AG04449 (cell line): Measurements from ENCODE around the gene LGR4.

Experiments
- CTCF ChIA-PET: fragments of 350-600 bp; formaldehyde crosslinking; extraction: SDS; loops from one replicate; lab custom pipeline; 2021; ENCODE audit warnings: antibody characterized with exemption; lab: Yijun Ruan, JAX
- POLR2A ChIA-PET: fragments of 400-600, 350-600 bp; formaldehyde crosslinking; extraction: SDS; loops from one replicate; lab custom pipeline; 2020; ENCODE audit warnings: antibody characterized with exemption, inconsistent platforms; lab: Yijun Ruan, JAX
- DNase-seq: peaks from one replicate; pipeline ENCODE4 v3.0.0-alpha.2; 2010; ENCODE audit warnings: low read depth, low spot score
- H3K4me3 ChIP-seq: 2 replicates; pipeline ENCODE4 v1.5.1; 2011; ENCODE audit warnings: low read depth, mild to moderate bottlenecking, control low read depth, low read length
- TF ChIP-seq, protein P1 (sequence below): IDR thresholded peaks from one replicate; pipeline ENCODE4 v1.5.1; 2011; ENCODE audit warnings: mild to moderate bottlenecking, moderate library complexity, low read length, control low read depth, inconsistent platforms; ENCODE audit not compliant: insufficient read depth; ENCODE audit errors: missing control alignments

Gene LGR4

DNA sequence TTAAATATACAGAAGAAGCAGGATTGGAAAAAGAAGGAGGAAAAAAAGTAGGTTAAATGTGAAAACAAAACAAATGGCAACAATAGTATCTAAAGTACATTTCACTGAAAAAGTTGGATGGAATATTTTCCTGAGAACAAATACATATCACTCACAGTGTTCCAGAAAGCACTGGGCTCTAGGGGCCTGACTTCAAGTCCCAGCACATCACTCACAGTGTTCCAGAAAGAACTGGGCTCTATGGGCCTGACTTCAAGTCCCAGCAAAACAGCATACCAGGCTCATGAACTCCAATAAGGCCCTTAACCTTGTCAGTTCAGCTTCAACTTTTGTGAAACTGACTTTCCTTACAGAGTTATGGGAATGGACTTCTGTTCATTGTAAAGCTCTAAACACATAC is 63.5 kb downstream of the LGR4 start:
- ChIA-PET POLR2A (no interaction called here), CTCF (interaction anchor here (1.0 to 1.4 kb wide), 2 partner anchors 8 to 12 kb away, joined by 3 to 4 read pairs; no protein-coding TSS in a partner anchor)
- H3K4me3 ChIP-seq, result no peak overlapping the region
- TF ChIP-seq, protein P1, sequence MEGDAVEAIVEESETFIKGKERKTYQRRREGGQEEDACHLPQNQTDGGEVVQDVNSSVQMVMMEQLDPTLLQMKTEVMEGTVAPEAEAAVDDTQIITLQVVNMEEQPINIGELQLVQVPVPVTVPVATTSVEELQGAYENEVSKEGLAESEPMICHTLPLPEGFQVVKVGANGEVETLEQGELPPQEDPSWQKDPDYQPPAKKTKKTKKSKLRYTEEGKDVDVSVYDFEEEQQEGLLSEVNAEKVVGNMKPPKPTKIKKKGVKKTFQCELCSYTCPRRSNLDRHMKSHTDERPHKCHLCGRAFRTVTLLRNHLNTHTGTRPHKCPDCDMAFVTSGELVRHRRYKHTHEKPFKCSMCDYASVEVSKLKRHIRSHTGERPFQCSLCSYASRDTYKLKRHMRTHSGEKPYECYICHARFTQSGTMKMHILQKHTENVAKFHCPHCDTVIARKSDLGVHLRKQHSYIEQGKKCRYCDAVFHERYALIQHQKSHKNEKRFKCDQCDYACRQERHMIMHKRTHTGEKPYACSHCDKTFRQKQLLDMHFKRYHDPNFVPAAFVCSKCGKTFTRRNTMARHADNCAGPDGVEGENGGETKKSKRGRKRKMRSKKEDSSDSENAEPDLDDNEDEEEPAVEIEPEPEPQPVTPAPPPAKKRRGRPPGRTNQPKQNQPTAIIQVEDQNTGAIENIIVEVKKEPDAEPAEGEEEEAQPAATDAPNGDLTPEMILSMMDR, result no peak
- no peak for DNase-seq

GRCh38 chr11:27408246-27408800 is 64.3 kb downstream of the LGR4 start:
- H3K4me3 ChIP-seq, result no peak overlapping the region
- TF ChIP-seq, protein P1, result no peak
- no peak for DNase-seq
- ChIA-PET POLR2A (no interaction called here), CTCF (interaction anchor here (1.4 kb wide), 1 partner anchor 12 kb away, joined by 4 read pairs; no protein-coding TSS in a partner anchor)

GRCh38 chr11:27406498-27407354 is 65.9 kb downstream of the LGR4 start:
- TF ChIP-seq, protein P1, result no peak
- POLR2A ChIA-PET, result interaction anchor here (0.7 kb wide), 1 partner anchor 11 kb away, joined by 3 read pairs; no protein-coding TSS in a partner anchor
- no peak overlapping the region for H3K4me3 ChIP-seq
- CTCF ChIA-PET, result interaction anchor here (1.2 to 1.8 kb wide), 3 partner anchors 9 to 79 kb away, joined by 4 to 8 read pairs (median 6); no protein-coding TSS in a partner anchor
- no peak for DNase-seq

DNA sequence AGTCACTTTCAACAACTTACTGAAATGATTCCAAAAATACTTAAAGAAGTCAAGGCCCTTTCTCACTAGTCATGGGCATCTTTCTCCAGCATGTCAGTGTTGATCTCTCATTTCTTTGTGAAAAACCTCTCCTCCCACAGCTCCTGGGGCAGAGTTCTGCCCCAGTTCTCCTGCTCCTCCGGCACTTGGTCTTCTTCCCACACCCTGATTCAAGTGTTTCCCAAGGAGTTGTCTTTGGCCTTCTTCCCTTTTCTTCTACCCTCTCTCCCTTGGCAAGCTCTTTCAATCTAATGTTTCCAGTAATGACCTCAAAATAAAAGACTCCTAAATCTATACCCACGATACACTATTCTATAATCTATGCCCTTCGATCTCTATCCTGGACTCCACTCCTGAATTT is 67.5 kb downstream of the LGR4 start:
- ChIA-PET CTCF (interaction anchor here (0.7 kb wide), 1 partner anchor 10 kb away, joined by 4 read pairs; no protein-coding TSS in a partner anchor), POLR2A (no interaction called here)
- DNase-seq, result no peak
- H3K4me3 ChIP-seq, result no peak overlapping the region
- TF ChIP-seq, protein P1, result no peak

DNA sequence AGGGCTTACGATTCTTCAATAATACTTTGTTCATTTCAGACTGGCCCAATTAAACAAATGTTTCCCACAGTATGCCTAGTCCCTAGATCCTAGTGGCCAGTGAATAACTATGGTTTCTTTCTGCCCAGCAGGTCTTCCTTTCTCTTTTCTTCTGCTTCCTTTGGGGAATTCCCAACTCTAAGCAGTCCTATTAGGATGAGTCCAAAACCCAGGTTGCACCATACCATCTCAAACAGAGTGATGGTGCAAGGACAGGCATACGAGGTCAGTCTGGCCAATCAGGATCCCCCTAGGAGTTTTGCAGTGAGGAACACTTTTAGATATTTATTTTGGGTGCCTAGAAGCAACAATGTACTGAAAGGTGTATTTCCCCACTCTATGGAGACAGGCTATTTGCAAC is 68.2 kb downstream of the LGR4 start:
- ChIA-PET CTCF (interaction anchor here (0.7 kb wide), 1 partner anchor 9 kb away, joined by 4 read pairs; no protein-coding TSS in a partner anchor), POLR2A (no interaction called here)
- TF ChIP-seq, protein P1, result no peak
- DNase-seq, result no peak
- H3K4me3 ChIP-seq, result no peak overlapping the region

GRCh38 chr11:27403195-27403594 is 69.4 kb downstream of the LGR4 start:
- DNase-seq, result no peak
- POLR2A ChIA-PET, result no interaction called here
- no peak overlapping the region for H3K4me3 ChIP-seq
- TF ChIP-seq, protein P1, result no peak
- CTCF ChIA-PET, result interaction anchor here (0.8 kb wide), 1 partner anchor 17 kb away, joined by 3 read pairs; no protein-coding TSS in a partner anchor
